ENCODE measurements around the gene GOLPH3. TPM values are rescaled to one million over a fixed set of nuclear protein-coding genes. Genes with fewer than 3 reads are reported as not detected.
"Not testable (repeated sequence)": the region's sequence is repeated elsewhere in the genome, so short reads cannot be mapped to it uniquely, and the experiment has no call there.

GOLPH3 gene
- total and polyA plus RNA-seq, 2 of the 8 experiments (the other 6 are each of a cell fraction or from before 2014, with no cell fraction given), result 53.7 to 93.6 TPM

- H3K4me1 ChIP-seq (replicated peaks in 1 of 4; ENCODE audit: control insufficient read depth in 3 of 4, insufficient read depth in 4 of 4, low read length in 3 of 4); H2BK20ac ChIP-seq (ENCODE audit: low read length); H2BK12ac ChIP-seq (ENCODE audit: low read depth, low read length); H4K8ac ChIP-seq (ENCODE audit: extremely low read depth, insufficient read depth, low read length); DNase-seq (ENCODE audit: low read depth in 1 of 2, low spot score in 2 of 2); H3K79me1 ChIP-seq (ENCODE audit: low read depth, low read length); H3K4me2 ChIP-seq (ENCODE audit: insufficient read depth in 1 of 2, low read depth in 2 of 2, low read length in 2 of 2); H4K5ac ChIP-seq (ENCODE audit: insufficient read length, low read depth, low read length); H3K18ac ChIP-seq (ENCODE audit: extremely low read depth, low read length); H3K23me2 ChIP-seq (ENCODE audit: low read depth, low read length); H2BK5ac ChIP-seq (ENCODE audit: low read depth, low read length); H3K4ac ChIP-seq (replicated peaks; ENCODE audit: insufficient read length, low read depth, low read length); H3K14ac ChIP-seq (ENCODE audit: insufficient read length); H2AK5ac ChIP-seq (ENCODE audit: low read depth, low read length); H3K9me3 ChIP-seq (ENCODE audit: insufficient read depth in 2 of 2, low read depth in 1 of 2, low read length in 1 of 2); H3K79me2 ChIP-seq (ENCODE audit: control insufficient read depth in 1 of 2, insufficient read depth in 2 of 2, low read length in 2 of 2); CTCF ChIA-PET (ENCODE audit: partially characterized antibody); H3K36me3 ChIP-seq (ENCODE audit: control insufficient read depth in 2 of 4, insufficient read depth in 4 of 4, low read length in 3 of 4); H3K4me3 ChIP-seq (ENCODE audit: extremely low read depth in 1 of 4, insufficient read depth in 2 of 4, low read depth in 3 of 4, low read length in 4 of 4); H2BK120ac ChIP-seq (replicated peaks; ENCODE audit: low read depth, low read length); H4K91ac ChIP-seq (replicated peaks; ENCODE audit: insufficient read length, low read length); H4K20me1 ChIP-seq (replicated peaks in 1 of 2; ENCODE audit: control insufficient read depth in 1 of 2, insufficient read depth in 2 of 2, low read length in 2 of 2); POLR2A ChIA-PET (ENCODE audit: partially characterized antibody); H3K27ac ChIP-seq (ENCODE audit: low read depth, low read length); H2BK15ac ChIP-seq (ENCODE audit: low read length); H3K9ac ChIP-seq (replicated peaks in 1 of 4; ENCODE audit: extremely low read depth in 1 of 4, low read depth in 3 of 4, low read length in 3 of 4); FAIRE-seq; H3K27me3 ChIP-seq (replicated peaks in 1 of 4; ENCODE audit: control insufficient read depth in 3 of 4, extremely low read depth in 1 of 4, insufficient read depth in 3 of 4, low read length in 3 of 4); H3K23ac ChIP-seq (ENCODE audit: insufficient read length); H3K56ac ChIP-seq (replicated peaks; ENCODE audit: insufficient read length, low read depth, low read length); H2AFZ ChIP-seq (ENCODE audit: low read length): not testable (repeated sequence)
- WGBS, 2 experiments (ENCODE audit: extremely low coverage in 1 of 2, insufficient coverage in 1 of 2, insufficient read length in 1 of 2, insufficient replicate concordance in 2 of 2, low coverage in 1 of 2, low lambda C conversion rate in 2 of 2, missing lambda C conversion rate in 1 of 2), result no CpG with 5 or more reads among the region's 31 CpGs
Observed at GRCh38 chr5:32208837-32209236, 34.7 kb upstream of the GOLPH3 start.

Measured in H1 (cell line).